T-helper 1 cell treated with Interleukin-12 subunit alpha and Interleukin-12 subunit beta and Interleukin-4 antibody, amounts not matched to agents 30 μg/mL and 1 μg/mL, for 36 hours (primary cell): ENCODE results near the gene TMEM178B.

Experiments used
- H3K27ac Mint-ChIP-seq: one replicate; pipeline ENCODE4 v1.8.0; 2021; ENCODE audit warnings: mild to moderate bottlenecking, mixed read lengths
- H3K27me3 Mint-ChIP-seq: one replicate; pipeline ENCODE4 v1.8.0; 2021; ENCODE audit warnings: low read depth, mixed read lengths
- H3K36me3 Mint-ChIP-seq: one replicate; pipeline ENCODE4 v1.8.0; 2021; ENCODE audit warnings: low read depth, mixed read lengths
- H3K4me1 Mint-ChIP-seq: one replicate; pipeline ENCODE4 v1.8.0; 2021; ENCODE audit warnings: low read depth, mixed read lengths
- H3K4me3 Mint-ChIP-seq: one replicate; pipeline ENCODE4 v1.8.0; 2021; ENCODE audit warnings: mild to moderate bottlenecking, moderate library complexity, mixed read lengths
- H3K9me3 Mint-ChIP-seq: one replicate; pipeline ENCODE4 v1.8.0; 2021; ENCODE audit warnings: mixed read lengths

TMEM178B gene

GRCh38 chr7:141258559-141258958 is 184.7 kb downstream of the TMEM178B start:
- peaks cover 20% of the 10 kb centered on the region for H3K4me1 Mint-ChIP-seq
- peaks cover 20% of the 10 kb centered on the region for H3K27me3 Mint-ChIP-seq
- peaks cover 15% of the 10 kb centered on the region for H3K36me3 Mint-ChIP-seq
- peaks cover 23% of the 10 kb centered on the region for H3K9me3 Mint-ChIP-seq
- no peak overlapping the region for H3K4me3 Mint-ChIP-seq
- no peak overlapping the region for H3K27ac Mint-ChIP-seq

DNA sequence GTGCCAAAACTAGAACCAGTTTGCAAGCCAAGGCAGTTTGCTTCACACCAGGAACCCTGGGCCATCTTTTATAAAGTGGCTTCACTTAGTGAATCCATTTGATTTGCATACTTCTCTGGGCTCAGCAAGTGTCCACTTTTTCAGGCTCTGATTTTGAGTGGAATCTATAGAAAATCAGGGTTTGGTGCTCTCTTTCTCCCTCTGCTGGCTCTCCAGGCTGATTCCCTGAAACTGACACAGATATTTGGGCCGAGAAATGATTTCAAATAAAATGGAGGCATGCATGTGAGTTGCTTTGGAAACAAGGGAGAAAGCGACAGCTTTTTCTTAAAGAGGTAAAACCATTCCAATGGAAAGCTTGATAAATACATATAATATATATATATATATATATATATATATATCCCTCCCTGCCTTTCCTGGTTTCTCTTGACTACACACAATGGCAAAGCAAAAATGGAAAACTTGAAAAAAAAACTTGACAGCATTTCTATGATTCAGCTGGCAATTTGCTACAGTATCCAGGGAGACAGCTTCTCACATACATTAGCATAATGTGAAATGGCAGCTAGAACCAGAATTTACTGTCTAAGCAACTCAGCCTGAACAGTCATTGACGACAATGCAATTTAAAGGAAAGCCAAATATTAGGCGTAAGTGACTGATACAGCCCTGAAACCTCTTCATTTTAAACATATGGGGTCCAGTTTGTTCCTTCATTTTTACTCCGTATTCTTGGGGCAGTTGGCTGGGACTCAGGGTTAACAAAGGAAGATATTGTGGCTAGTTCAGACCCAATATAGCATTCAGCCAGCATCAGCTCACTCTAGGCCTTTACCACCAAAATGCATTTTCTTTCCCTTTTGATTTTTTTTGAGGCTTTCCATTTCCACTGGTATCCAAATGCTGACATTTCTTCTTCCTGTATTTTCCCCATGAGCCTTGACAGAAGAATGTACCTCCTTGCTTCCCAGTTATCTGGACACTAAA is 188.5 kb downstream of the TMEM178B start:
- Mint-ChIP-seq H3K36me3 (peaks cover 22% of the 10 kb centered on the region), H3K4me1 (peaks cover 50% of the 10 kb centered on the region), H3K9me3 (peaks cover 30% of the 10 kb centered on the region), H3K27me3 (peaks cover 5% of the 10 kb centered on the region), H3K27ac (peak overlapping the region; percentile 79), H3K4me3 (no peak overlapping the region)

DNA sequence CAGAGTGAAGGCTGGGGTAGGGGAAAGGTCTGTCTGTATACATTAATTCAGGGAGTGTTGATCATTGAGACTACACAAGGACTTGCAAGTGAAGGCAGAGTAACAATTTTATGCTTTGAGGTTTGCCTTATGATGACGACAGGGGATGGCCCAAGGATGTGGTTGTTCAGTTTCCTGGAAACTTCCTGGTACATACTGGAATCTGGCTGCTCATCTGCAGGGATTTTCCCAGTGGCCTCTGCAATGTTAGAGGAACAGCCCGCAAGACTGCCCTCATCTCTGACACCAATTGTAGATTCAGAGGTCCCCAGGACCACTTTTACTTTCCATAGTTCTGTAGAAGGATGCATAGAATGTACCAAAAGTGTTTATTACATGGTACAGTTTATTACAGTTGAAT is 189.6 kb downstream of the TMEM178B start:
- Mint-ChIP-seq H3K36me3 (peaks cover 21% of the 10 kb centered on the region), H3K9me3 (peaks cover 28% of the 10 kb centered on the region), H3K27ac (peak overlapping the region; percentile 79), H3K4me3 (peak overlapping the region; percentile 63), H3K27me3 (peaks cover 5% of the 10 kb centered on the region), H3K4me1 (peaks cover 57% of the 10 kb centered on the region)

DNA sequence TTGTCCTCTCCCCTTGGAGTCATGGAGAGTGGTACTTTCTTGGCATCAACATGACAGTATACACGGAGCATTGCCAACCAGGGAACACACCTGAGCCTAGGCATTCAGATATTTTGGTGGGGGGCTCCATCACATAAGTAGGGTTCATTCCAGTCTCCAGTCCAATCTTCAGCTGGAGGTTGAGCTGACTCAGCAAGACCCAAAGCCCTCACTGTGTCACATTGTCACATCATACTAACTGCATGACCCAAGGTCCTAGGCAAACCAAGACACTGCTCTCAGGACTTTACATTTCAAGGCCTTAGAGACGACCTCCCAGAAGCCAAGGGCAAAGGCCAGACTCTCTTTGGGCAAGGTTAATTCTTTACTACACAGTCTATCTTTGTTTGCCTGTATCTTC is 190.1 kb downstream of the TMEM178B start:
- H3K27ac Mint-ChIP-seq = peak overlapping the region; percentile 79
- peak overlapping the region; percentile 6 for H3K4me3 Mint-ChIP-seq
- H3K4me1 Mint-ChIP-seq = peaks cover 57% of the 10 kb centered on the region
- peaks cover 23% of the 10 kb centered on the region for H3K9me3 Mint-ChIP-seq
- peaks cover 16% of the 10 kb centered on the region for H3K36me3 Mint-ChIP-seq
- H3K27me3 Mint-ChIP-seq = peaks cover 1% of the 10 kb centered on the region

DNA sequence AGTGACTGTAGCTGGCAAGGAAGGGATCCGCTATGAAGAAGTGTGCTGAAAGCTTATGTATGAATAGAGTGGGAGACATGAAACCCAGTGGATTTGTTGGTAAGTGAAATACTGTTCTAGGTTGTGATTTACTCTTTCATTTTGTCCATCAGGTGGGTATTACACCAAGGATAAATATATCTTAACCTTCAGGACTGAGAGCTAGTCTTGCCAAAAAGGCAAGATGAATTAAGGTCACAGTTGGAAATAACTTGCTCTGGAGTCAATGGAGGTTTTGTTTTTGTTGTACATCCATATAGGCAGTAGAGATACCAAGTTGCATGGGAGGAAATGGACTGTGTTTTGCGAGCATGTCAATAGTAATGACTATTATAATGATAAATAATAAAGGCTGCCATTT is 190.6 kb downstream of the TMEM178B start:
- H3K36me3 Mint-ChIP-seq = peaks cover 15% of the 10 kb centered on the region
- peak overlapping the region; percentile 6 for H3K4me3 Mint-ChIP-seq
- H3K4me1 Mint-ChIP-seq = peaks cover 57% of the 10 kb centered on the region
- peak overlapping the region; percentile 23 for H3K27ac Mint-ChIP-seq
- H3K27me3 Mint-ChIP-seq = no peaks in the 10 kb centered on the region
- peaks cover 20% of the 10 kb centered on the region for H3K9me3 Mint-ChIP-seq

GRCh38 chr7:141265668-141266067 is 191.8 kb downstream of the TMEM178B start:
- Mint-ChIP-seq H3K27ac (peak overlapping the region; percentile 2), H3K36me3 (peaks cover 10% of the 10 kb centered on the region), H3K9me3 (peaks cover 11% of the 10 kb centered on the region), H3K4me1 (peaks cover 57% of the 10 kb centered on the region), H3K27me3 (no peaks in the 10 kb centered on the region), H3K4me3 (no peak overlapping the region)

DNA sequence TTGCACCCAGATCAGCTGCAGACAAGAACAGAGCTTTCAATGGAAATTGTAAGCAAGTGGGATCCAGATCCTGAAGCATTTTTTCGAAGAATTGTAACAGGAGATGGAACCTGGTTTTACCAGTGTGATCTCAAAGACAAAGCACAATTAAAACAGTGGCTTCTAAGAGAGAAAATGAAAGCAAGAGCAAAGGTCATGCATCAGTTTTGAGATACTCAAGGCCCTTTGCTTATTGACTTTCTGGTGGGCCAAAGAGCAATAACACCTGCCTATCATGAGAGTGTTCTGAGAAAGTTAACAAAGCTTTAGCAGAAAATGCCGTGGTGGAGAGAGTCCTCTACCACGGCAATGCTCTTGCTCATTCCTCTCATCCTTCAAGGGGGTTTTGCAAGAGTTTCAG is 194.8 kb downstream of the TMEM178B start:
- Mint-ChIP-seq H3K9me3 (peaks cover 7% of the 10 kb centered on the region), H3K27me3 (no peaks in the 10 kb centered on the region), H3K36me3 (peaks cover 8% of the 10 kb centered on the region), H3K4me1 (peaks cover 36% of the 10 kb centered on the region), H3K4me3 (no peak overlapping the region), H3K27ac (no peak overlapping the region)

DNA sequence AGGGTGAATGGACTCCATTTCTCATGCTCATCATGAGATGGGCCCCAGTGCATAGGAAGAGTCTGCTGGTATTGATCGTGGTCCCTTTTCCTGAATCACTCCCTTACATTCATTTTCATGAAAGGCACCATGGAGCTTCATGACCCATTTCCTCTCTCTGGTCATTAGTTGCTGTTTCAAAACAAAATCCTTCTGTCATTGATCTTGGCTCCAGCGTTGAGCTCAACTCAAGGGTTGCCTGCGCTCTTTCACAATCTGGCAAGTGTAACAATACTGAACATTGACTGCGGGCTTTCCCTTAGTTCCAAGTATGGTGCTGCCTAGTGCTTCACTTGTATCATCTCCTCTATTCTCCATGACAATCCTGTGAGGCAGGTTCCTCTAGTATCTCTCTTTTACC is 197.6 kb downstream of the TMEM178B start:
- H3K27ac Mint-ChIP-seq = no peak overlapping the region
- H3K9me3 Mint-ChIP-seq = no peaks in the 10 kb centered on the region
- H3K4me1 Mint-ChIP-seq = peaks cover 10% of the 10 kb centered on the region
- no peaks in the 10 kb centered on the region for H3K27me3 Mint-ChIP-seq
- H3K36me3 Mint-ChIP-seq = no peaks in the 10 kb centered on the region
- H3K4me3 Mint-ChIP-seq = no peak overlapping the region

GRCh38 chr7:141272417-141272816 is 198.6 kb downstream of the TMEM178B start:
- Mint-ChIP-seq H3K36me3 (no peaks in the 10 kb centered on the region), H3K4me1 (peaks cover 6% of the 10 kb centered on the region), H3K27ac (no peak overlapping the region), H3K9me3 (no peaks in the 10 kb centered on the region), H3K27me3 (no peaks in the 10 kb centered on the region), H3K4me3 (no peak overlapping the region)

GRCh38 chr7:141275350-141275749 is 201.5 kb downstream of the TMEM178B start:
- H3K4me1 Mint-ChIP-seq = no peaks in the 10 kb centered on the region
- no peaks in the 10 kb centered on the region for H3K36me3 Mint-ChIP-seq
- H3K4me3 Mint-ChIP-seq = no peak overlapping the region
- H3K9me3 Mint-ChIP-seq = no peaks in the 10 kb centered on the region
- no peak overlapping the region for H3K27ac Mint-ChIP-seq
- no peaks in the 10 kb centered on the region for H3K27me3 Mint-ChIP-seq

DNA sequence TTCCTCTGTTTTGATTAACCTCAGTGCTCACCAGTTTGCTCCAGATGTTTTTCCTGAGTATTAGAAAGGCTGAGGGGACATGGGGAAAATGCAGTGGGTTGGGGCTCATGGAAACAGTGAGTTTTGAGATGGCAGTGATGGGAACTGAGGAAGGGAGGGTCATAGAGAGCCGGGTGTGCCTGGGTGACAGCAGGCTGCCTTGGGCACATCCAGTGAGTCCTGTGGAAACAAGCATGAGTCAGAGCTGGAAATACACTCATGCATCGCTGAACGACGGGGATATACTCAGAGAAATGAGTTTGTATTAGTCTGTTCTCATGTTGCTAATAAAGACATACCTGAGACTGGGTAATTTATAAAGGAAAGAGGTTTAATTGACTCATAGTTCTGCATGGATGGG is 202.2 kb downstream of the TMEM178B start:
- no peaks in the 10 kb centered on the region for H3K9me3 Mint-ChIP-seq
- H3K4me1 Mint-ChIP-seq = no peaks in the 10 kb centered on the region
- no peak overlapping the region for H3K4me3 Mint-ChIP-seq
- no peak overlapping the region for H3K27ac Mint-ChIP-seq
- no peaks in the 10 kb centered on the region for H3K36me3 Mint-ChIP-seq
- H3K27me3 Mint-ChIP-seq = no peaks in the 10 kb centered on the region

- peaks cover 10% of the 10 kb centered on the region for H3K4me1 Mint-ChIP-seq
- H3K36me3 Mint-ChIP-seq = no peaks in the 10 kb centered on the region
- peaks cover 8% of the 10 kb centered on the region for H3K27me3 Mint-ChIP-seq
- H3K27ac Mint-ChIP-seq = no peak overlapping the region
- H3K4me3 Mint-ChIP-seq = no peak overlapping the region
- no peaks in the 10 kb centered on the region for H3K9me3 Mint-ChIP-seq
These were observed 206.2 kb downstream of the TMEM178B start for GRCh38 chr7:141280100-141280499.

DNA sequence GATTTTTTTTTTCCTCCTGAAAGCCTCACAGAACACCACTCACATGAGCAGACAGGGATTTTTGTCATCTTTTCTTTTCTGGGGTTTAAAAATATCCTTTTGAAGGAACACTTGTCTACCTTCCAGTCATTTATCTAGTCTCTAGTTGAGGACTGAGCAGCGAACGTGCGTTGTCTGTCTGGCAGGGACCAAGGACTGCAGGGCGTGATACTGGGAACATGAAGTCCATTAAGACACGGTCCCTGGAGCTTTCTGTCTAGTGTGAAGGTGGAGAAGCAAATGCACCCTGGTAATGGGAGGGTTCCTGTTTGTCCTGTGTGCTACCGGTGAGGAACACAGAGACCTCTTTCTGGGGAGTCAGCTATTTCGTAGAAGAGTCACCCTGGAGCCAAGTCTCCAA is 207.4 kb downstream of the TMEM178B start:
- Mint-ChIP-seq H3K27me3 (peaks cover 8% of the 10 kb centered on the region), H3K4me3 (no peak overlapping the region), H3K4me1 (peaks cover 10% of the 10 kb centered on the region), H3K36me3 (no peaks in the 10 kb centered on the region), H3K27ac (no peak overlapping the region), H3K9me3 (no peaks in the 10 kb centered on the region)

DNA sequence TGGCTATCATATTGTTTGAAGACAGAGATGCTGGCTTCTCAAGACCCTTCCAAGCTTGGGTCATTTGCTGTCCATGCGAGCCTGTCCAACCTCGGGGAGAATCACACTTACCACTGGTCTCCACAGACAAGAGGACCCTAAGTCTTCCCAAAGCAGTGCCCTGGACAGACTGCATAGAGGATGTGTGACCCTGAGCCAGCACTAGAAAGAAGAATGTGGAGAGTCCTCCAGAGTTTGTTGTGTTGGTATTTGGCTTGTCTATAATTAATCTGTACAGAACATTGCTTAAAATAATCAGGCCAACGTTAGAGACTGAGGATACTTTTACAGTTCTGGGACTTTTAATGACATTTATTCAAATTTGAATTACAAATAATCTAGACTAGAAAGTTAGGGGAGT is 212.7 kb downstream of the TMEM178B start:
- Mint-ChIP-seq H3K9me3 (no peaks in the 10 kb centered on the region), H3K4me3 (no peak overlapping the region), H3K27me3 (peaks cover 18% of the 10 kb centered on the region), H3K27ac (no peak overlapping the region), H3K36me3 (no peaks in the 10 kb centered on the region), H3K4me1 (peaks cover 14% of the 10 kb centered on the region)

GRCh38 chr7:141287936-141288335 is 214.1 kb downstream of the TMEM178B start:
- Mint-ChIP-seq H3K9me3 (no peaks in the 10 kb centered on the region), H3K36me3 (no peaks in the 10 kb centered on the region)

More at GRCh38 chr7:141287936-141288335, 214.1 kb downstream of the TMEM178B start:
- no peak overlapping the region for H3K27ac Mint-ChIP-seq
- H3K4me1 Mint-ChIP-seq = peaks cover 20% of the 10 kb centered on the region
- H3K27me3 Mint-ChIP-seq = peaks cover 17% of the 10 kb centered on the region
- no peak overlapping the region for H3K4me3 Mint-ChIP-seq
